C4-2B (cell line): ENCODE data around the gene EDN2.

Source experiments
- H3K27ac ChIP-seq: fragments of 450-650 bp; 2 replicates; pipeline ENCODE4 v1.5.1; 2017
- CTCF ChIP-seq: fragments of 450-650 bp; conservative IDR thresholded peaks from 2 replicates; pipeline ENCODE4 v1.5.1; 2017; ENCODE audit warnings: mild to moderate bottlenecking
- ZFX ChIP-seq: fragments of 450-650 bp; IDR thresholded peaks from 2 replicates; pipeline ENCODE4 v1.6.1; 2017

EDN2 gene

GRCh38 chr1:41437011-41437355, 47.5 kb downstream of the EDN2 start:
- TF ChIP-seq ZFX (no peak), CTCF (no peak)
- H3K27ac ChIP-seq, result no peak overlapping the region

- TF ChIP-seq ZFX (no peak), CTCF (no peak)
- no peak overlapping the region for H3K27ac ChIP-seq
These were observed 48.0 kb downstream of the EDN2 start for GRCh38 chr1:41436281-41437010.

- TF ChIP-seq ZFX (no peak), CTCF (no peak)
- no peak overlapping the region for H3K27ac ChIP-seq
These were observed 48.8 kb downstream of the EDN2 start for GRCh38 chr1:41435570-41436178.

GRCh38 chr1:41434748-41435449, 49.6 kb downstream of the EDN2 start:
- no peak overlapping the region for H3K27ac ChIP-seq
- TF ChIP-seq CTCF (no peak), ZFX (no peak)

DNA sequence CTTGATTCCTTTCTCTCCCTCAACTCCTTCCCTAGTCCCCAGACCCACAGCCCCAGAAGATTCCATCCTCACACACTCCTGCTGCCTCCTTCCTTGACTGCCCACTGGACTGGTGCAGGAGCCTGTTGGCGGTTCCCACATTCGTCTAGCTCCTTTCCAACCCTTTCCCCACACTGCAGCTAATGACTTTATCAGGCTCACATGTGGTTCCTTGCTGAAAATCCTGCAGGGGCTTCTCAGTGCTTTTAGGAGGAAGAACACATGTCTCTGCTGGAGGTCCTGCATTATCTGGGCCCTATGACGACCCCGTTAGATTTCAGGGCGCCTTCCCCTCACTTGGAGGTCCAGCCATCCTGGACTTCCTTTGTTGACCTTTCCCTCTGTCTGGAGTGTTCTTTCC, 50.2 kb downstream of the EDN2 start:
- no peak overlapping the region for H3K27ac ChIP-seq
- no peak for TF ChIP-seq ZFX
- TF ChIP-seq CTCF, result no peak

DNA sequence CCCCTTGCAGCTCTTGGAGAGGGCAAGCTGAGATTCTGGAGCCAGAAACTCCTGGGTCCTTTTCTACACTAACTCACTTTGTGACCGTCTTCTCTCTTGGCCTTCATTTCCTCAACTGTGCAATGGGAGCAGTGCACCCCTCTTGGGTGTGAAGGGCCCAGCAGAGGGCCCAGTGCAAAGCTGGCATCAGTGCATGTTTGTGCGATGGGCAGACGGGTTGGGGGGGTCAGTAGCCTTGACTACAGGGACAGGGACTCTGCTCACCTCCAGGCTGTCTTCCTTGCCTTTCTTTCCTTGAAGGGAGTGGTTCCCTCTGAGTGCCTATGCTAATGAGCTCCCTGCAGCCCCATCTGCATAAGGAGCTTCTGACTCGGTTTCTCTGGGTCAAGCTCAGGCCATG, 51.0 kb downstream of the EDN2 start:
- no peak overlapping the region; the same call in 1 of the 2 replicates for H3K27ac ChIP-seq

More for the DNA sequence above, 51.0 kb downstream of the EDN2 start:
- no peak for TF ChIP-seq CTCF
- TF ChIP-seq ZFX, result no peak
